Ascending aorta (tissue), 2 donors: ENCODE results near the gene CATSPER1. TPM values are rescaled to one million over a fixed set of nuclear protein-coding genes. Genes with fewer than 3 reads are reported as not detected.

Source experiments
- DNase-seq, 2 donors: peaks; one replicate each; pipeline ENCODE4 v3.0.0-alpha.2; 2019; ENCODE audit warnings: low spot score in 2 of 2
- H3K27ac ChIP-seq, 2 donors: fragments of 200-600 bp; sonication (generic); one replicate each; pipeline ENCODE4 v1.5.1; 2016 to 2017; ENCODE audit warnings: mild to moderate bottlenecking in 1 of 2
- H3K27me3 ChIP-seq: fragments of 200-600 bp; sonication (generic); one replicate; pipeline ENCODE4 v1.5.1; 2017
- H3K36me3 ChIP-seq, 2 donors: fragments of 200-600 bp; sonication (generic); one replicate each; pipeline ENCODE4 v1.5.1; 2016
- H3K4me1 ChIP-seq, 2 donors: fragments of 200-600 bp; sonication (generic); one replicate each; pipeline ENCODE4 v1.5.1; 2016 to 2017; ENCODE audit warnings: mild to moderate bottlenecking in 1 of 2
- H3K4me3 ChIP-seq, 2 donors: fragments of 200-600 bp; sonication (generic); one replicate each; pipeline ENCODE4 v1.5.1; 2016 to 2017; ENCODE audit warnings: mild to moderate bottlenecking in 1 of 2
- H3K9me3 ChIP-seq, 2 donors: fragments of 200-600 bp; sonication (generic); one replicate each; pipeline ENCODE4 v1.5.1; 2016
- intact Hi-C: fragments of 100-400 bp; cut with DNase I; formaldehyde crosslinking; loops from one replicate; pipeline ENCODE4 v1.15.1; 2023
- total RNA-seq: library from RNA; depleted of rRNA; stranded (reverse); fragments of >200 nt; gene quantifications from one replicate; pipeline ENCODE4 v1.1.0, GENCODE V29; 2016
- TF ChIP-seq, protein P1 (sequence below), 3 experiments: fragments of 200-600 bp in 2 of 3; fragments of 450-650 bp in 1 of 3; sonication (generic) in 2 of 3; IDR thresholded peaks; one replicate each; pipeline ENCODE4 v1.5.1; 2016 to 2019; ENCODE audit warnings: antibody characterized with exemption in 3 of 3, mild to moderate bottlenecking in 1 of 3, moderate library complexity in 1 of 3

Gene CATSPER1
- total RNA-seq, 1 donor from 2014 or later, result not detected

DNA sequence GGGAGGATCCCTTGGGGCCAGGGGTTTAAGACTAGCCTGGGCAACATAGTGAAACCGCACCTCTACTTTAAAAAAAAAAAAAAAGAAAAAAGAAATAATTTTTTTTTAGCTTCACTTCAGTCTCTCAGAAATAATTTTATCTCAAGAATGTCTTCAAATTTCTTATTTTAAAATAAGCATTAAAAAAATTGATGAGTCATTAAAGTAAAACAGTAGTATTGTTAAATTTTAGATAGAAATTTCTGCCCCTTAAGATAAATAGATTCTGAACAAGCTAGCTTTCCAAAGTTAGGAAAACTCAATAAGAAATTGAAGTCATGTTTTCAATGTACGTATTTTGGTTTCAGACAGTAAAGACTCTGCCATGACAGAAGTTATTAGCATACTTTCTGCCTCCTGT, 36.1 kb upstream of the CATSPER1 start:
- Histone ChIP-seq H3K4me3 (no peak overlapping the region), H3K9me3 (no peaks in the 10 kb centered on the region), H3K36me3 (peaks cover 85 to 92% of the 10 kb centered on the region in 2 donors), H3K27ac (no peak overlapping the region), H3K4me1 (no peaks in the 10 kb centered on the region), H3K27me3 (no peaks in the 10 kb centered on the region)
- intact Hi-C loops, result no loop called here
- no peak for DNase-seq
- TF ChIP-seq, protein P1, sequence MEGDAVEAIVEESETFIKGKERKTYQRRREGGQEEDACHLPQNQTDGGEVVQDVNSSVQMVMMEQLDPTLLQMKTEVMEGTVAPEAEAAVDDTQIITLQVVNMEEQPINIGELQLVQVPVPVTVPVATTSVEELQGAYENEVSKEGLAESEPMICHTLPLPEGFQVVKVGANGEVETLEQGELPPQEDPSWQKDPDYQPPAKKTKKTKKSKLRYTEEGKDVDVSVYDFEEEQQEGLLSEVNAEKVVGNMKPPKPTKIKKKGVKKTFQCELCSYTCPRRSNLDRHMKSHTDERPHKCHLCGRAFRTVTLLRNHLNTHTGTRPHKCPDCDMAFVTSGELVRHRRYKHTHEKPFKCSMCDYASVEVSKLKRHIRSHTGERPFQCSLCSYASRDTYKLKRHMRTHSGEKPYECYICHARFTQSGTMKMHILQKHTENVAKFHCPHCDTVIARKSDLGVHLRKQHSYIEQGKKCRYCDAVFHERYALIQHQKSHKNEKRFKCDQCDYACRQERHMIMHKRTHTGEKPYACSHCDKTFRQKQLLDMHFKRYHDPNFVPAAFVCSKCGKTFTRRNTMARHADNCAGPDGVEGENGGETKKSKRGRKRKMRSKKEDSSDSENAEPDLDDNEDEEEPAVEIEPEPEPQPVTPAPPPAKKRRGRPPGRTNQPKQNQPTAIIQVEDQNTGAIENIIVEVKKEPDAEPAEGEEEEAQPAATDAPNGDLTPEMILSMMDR (IDR thresholded peaks at IDR 0.05), result no peak

DNA sequence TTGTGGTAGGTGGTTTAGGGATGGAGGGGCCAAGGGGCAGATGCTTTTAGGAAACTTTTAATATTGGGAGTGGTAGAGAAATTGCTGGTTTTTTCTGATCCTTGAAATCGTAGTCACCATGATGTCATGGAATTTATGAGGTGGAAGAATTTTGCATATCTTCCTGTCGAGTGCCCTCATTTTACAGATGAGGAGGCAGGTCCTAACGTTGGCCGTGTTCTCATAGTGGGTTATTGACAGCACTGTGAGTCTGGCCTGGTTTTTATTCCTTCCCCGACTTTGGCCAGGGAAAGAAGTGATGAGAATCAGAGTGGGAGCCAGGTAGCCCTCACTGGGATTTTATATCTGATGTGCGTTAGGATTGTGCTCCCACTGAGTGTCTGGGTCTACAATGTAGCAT, 35.0 kb upstream of the CATSPER1 start:
- H3K27me3 ChIP-seq, result no peaks in the 10 kb centered on the region
- H3K36me3 ChIP-seq, result peaks cover 86 to 92% of the 10 kb centered on the region in 2 donors
- TF ChIP-seq, protein P1 (IDR thresholded peaks at IDR 0.05), result no peak
- intact Hi-C loops, result no loop called here
- no peaks in the 10 kb centered on the region for H3K4me1 ChIP-seq
- H3K27ac ChIP-seq, result no peak overlapping the region
- no peak for DNase-seq
- H3K9me3 ChIP-seq, result no peaks in the 10 kb centered on the region
- no peak overlapping the region for H3K4me3 ChIP-seq

GRCh38 chr11:66059966-66060680, 33.8 kb upstream of the CATSPER1 start:
- intact Hi-C loops, result no loop called here
- H3K27ac ChIP-seq, result no peak overlapping the region
- TF ChIP-seq, protein P1 (IDR thresholded peaks at IDR 0.05), result no peak
- H3K4me3 ChIP-seq, result no peak overlapping the region
- H3K27me3 ChIP-seq, result no peaks in the 10 kb centered on the region
- no peaks in the 10 kb centered on the region for H3K9me3 ChIP-seq
- no peak for DNase-seq
- peaks cover 87 to 95% of the 10 kb centered on the region in 2 donors for H3K36me3 ChIP-seq
- H3K4me1 ChIP-seq, result no peaks in the 10 kb centered on the region

GRCh38 chr11:66056501-66056900, 30.2 kb upstream of the CATSPER1 start:
- TF ChIP-seq, protein P1 (IDR thresholded peaks at IDR 0.05), result no peak
- intact Hi-C loops, result no loop called here
- no peak overlapping the region for H3K4me3 ChIP-seq
- no peaks in the 10 kb centered on the region for H3K9me3 ChIP-seq
- H3K27me3 ChIP-seq, result no peaks in the 10 kb centered on the region
- no peak overlapping the region for H3K27ac ChIP-seq
- DNase-seq, result no peak
- H3K4me1 ChIP-seq, result peaks cover 6 to 10% of the 10 kb centered on the region in 2 donors
- H3K36me3 ChIP-seq, result peaks cover 68 to 73% of the 10 kb centered on the region in 2 donors

DNA sequence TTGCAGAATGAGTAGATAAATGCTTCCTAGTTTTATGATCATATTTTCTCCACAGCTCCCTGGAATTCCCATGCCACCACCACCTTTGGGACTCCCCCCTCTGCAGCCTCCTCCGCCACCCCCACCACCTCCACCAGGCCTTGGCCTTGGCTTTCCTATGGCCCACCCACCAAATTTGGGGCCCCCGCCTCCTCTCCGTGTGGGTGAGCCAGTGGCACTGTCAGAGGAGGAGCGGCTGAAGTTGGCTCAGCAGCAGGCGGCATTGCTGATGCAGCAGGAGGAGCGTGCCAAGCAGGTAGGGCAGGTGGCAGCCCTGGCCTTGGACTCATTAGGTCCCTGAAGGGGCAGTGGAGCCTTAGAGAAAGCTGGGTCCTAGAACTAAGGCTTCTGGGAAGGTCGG, 28.7 kb upstream of the CATSPER1 start:
- Histone ChIP-seq H3K4me3 (no peak overlapping the region), H3K4me1 (peaks cover 6 to 15% of the 10 kb centered on the region in 2 donors), H3K27me3 (no peaks in the 10 kb centered on the region), H3K36me3 (peaks cover 53 to 58% of the 10 kb centered on the region in 2 donors), H3K27ac (no peak overlapping the region), H3K9me3 (no peaks in the 10 kb centered on the region)
- DNase-seq, result no peak
- intact Hi-C loops, result no loop called here
- TF ChIP-seq, protein P1 (IDR thresholded peaks at IDR 0.05), result no peak
